ENCODE data around the gene SMIM1.

DNA sequence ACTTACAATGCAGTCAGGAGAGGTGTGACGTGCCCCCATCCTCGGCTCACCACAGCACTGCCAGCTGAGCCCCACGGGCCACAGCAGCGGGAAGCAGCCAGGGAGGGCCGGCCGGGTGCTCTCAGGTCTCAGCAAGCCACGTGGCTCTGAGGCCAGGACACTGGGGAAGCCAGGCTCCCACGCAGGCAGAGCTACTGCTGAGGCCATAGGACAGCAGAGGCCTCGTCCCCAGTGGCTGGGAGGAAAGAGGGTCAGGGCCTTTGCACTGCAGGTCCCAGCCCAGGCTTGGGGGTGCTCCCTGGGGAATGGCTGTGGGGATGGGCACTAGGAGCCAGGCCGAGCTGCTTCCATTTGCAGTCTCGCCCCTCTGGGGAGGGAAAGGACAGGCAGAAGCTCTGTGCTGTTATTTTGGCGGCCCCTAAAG lies 18.0 kb downstream of the SMIM1 start:
- TF ChIP-seq, protein P1, sequence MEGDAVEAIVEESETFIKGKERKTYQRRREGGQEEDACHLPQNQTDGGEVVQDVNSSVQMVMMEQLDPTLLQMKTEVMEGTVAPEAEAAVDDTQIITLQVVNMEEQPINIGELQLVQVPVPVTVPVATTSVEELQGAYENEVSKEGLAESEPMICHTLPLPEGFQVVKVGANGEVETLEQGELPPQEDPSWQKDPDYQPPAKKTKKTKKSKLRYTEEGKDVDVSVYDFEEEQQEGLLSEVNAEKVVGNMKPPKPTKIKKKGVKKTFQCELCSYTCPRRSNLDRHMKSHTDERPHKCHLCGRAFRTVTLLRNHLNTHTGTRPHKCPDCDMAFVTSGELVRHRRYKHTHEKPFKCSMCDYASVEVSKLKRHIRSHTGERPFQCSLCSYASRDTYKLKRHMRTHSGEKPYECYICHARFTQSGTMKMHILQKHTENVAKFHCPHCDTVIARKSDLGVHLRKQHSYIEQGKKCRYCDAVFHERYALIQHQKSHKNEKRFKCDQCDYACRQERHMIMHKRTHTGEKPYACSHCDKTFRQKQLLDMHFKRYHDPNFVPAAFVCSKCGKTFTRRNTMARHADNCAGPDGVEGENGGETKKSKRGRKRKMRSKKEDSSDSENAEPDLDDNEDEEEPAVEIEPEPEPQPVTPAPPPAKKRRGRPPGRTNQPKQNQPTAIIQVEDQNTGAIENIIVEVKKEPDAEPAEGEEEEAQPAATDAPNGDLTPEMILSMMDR (conservative IDR thresholded peaks at IDR 0.05; ENCODE audit: low read length) = no peak
- TF ChIP-seq EZH2phosphoT487 (IDR thresholded peaks at IDR 0.05; ENCODE audit: borderline replicate concordance) = no peak

All from Loucy (cell line).